Thoracic aorta (tissue), 2 donors: ENCODE results near the gene HSPA6. TPM values are rescaled to one million over a fixed set of nuclear protein-coding genes. Genes with fewer than 3 reads are reported as not detected.
"Not testable (repeated sequence)": the region's sequence is repeated elsewhere in the genome, so short reads cannot be mapped to it uniquely, and the experiment has no call there.

Experiments
- ATAC-seq: fragments of 150-250 bp; one replicate; pipeline ENCODE4 v1.8.0; 2017; ENCODE audit warnings: low read depth; ENCODE audit not compliant: insufficient number of reproducible peaks, low FRiP score
- DNase-seq: peaks from one replicate; pipeline ENCODE4 v3.0.0-alpha.2; 2020; ENCODE audit warnings: low spot score
- H3K27ac ChIP-seq, 2 donors: fragments of 200-600 bp; sonication (generic); 1 replicate in 1 of 2; 2 replicates in 1 of 2; pipeline ENCODE4 v1.5.1; 2016; ENCODE audit warnings: mild to moderate bottlenecking in 2 of 2, moderate library complexity in 2 of 2
- H3K27me3 ChIP-seq: fragments of 200-600 bp; sonication (generic); replicated peaks from 2 replicates; pipeline ENCODE4 v1.6.0; 2016; ENCODE audit warnings: mild to moderate bottlenecking; ENCODE audit not compliant: insufficient read depth
- H3K36me3 ChIP-seq: fragments of 200-600 bp; sonication (generic); one replicate; pipeline ENCODE4 v1.5.1; 2016
- H3K4me1 ChIP-seq, 2 donors: fragments of 200-600 bp; sonication (generic); 1 replicate in 1 of 2; 2 replicates in 1 of 2; pipeline versions ENCODE4 v1.5.1 to v1.6.0; 2016; ENCODE audit warnings: low read depth in 2 of 2, mild to moderate bottlenecking in 1 of 2; ENCODE audit not compliant: control insufficient read depth in 1 of 2
- H3K4me3 ChIP-seq: fragments of 200-600 bp; sonication (generic); 2 replicates; pipeline ENCODE4 v1.5.1; 2016; ENCODE audit warnings: mild to moderate bottlenecking
- H3K9me3 ChIP-seq: fragments of 200-600 bp; sonication (generic); 2 replicates; pipeline ENCODE4 v1.5.1; 2016
- CTCF ChIP-seq: fragments of 200-600 bp; sonication (generic); IDR thresholded peaks from one replicate; pipeline ENCODE4 v1.5.1; 2019; ENCODE audit warnings: antibody characterized with exemption
- total RNA-seq, 2 donors: library from RNA; depleted of rRNA; stranded (reverse); fragments of >200 nt; gene quantifications; one replicate each; pipeline versions ENCODE4 v1.1.0 to v1.2.3, GENCODE V29; 2016

HSPA6 gene
- total RNA-seq: 10 to 100 TPM in 1 of 2 donors, 1 to 10 TPM in 1; 7.7 to 11.9 TPM

GRCh38 chr1:161523817-161524741 lies at the start of gene HSPA6:
TSS of gene HSPA6 (plus strand) at chr1:161524540. CDS start at chr1:161524659, 119 bp downstream.
- not testable (repeated sequence) for H3K36me3 ChIP-seq, H3K27me3 ChIP-seq, H3K4me1 ChIP-seq, DNase-seq, H3K9me3 ChIP-seq
- peak; percentile 87 for ATAC-seq
- Histone ChIP-seq H3K27ac (peak within 1 kb of the TSS; percentile 73 to 88), H3K4me3 (peak within 1 kb of the TSS; percentile 82)

- not testable (repeated sequence) for H3K27me3 ChIP-seq, H3K4me3 ChIP-seq, H3K9me3 ChIP-seq, DNase-seq, ATAC-seq, H3K4me1 ChIP-seq, H3K27ac ChIP-seq, H3K36me3 ChIP-seq
Measured at GRCh38 chr1:161477711-161478110, 46.6 kb upstream of the HSPA6 start.

- Histone ChIP-seq H3K27ac (no peak overlapping the region), H3K27me3 (peaks cover under 1% of the 10 kb centered on the region), H3K4me1 (no peaks in the 10 kb centered on the region), H3K4me3 (no peak overlapping the region), H3K36me3 (no peaks in the 10 kb centered on the region), H3K9me3 (no peaks in the 10 kb centered on the region)
- ATAC-seq: no peak
- no peak for TF ChIP-seq CTCF
- DNase-seq: no peak
Measured at GRCh38 chr1:161478985-161479384, 45.4 kb upstream of the HSPA6 start.

GRCh38 chr1:161480381-161481035 lies 43.8 kb upstream of the HSPA6 start:
- no peaks in the 10 kb centered on the region for H3K9me3 ChIP-seq
- no peaks in the 10 kb centered on the region for H3K36me3 ChIP-seq
- H3K27ac ChIP-seq: no peak overlapping the region
- H3K4me1 ChIP-seq: no peaks in the 10 kb centered on the region
- ATAC-seq (no peak), DNase-seq (no peak)
- no peak for TF ChIP-seq CTCF
- no peak overlapping the region for H3K4me3 ChIP-seq
- peaks cover 6% of the 10 kb centered on the region for H3K27me3 ChIP-seq

- Histone ChIP-seq H3K27me3 (peaks cover 6% of the 10 kb centered on the region), H3K27ac (no peak overlapping the region), H3K4me3 (no peak overlapping the region), H3K4me1 (no peaks in the 10 kb centered on the region), H3K9me3 (no peaks in the 10 kb centered on the region), H3K36me3 (no peaks in the 10 kb centered on the region)
- ATAC-seq: no peak
- no peak for TF ChIP-seq CTCF
- no peak for DNase-seq
Measured at GRCh38 chr1:161481624-161482392, 42.5 kb upstream of the HSPA6 start.
